Hypothalamus (tissue), 51 donors: Measurements from ENCODE around the gene SEMA5A.

Source experiments
- DNase-seq, 51 donors: peaks; one replicate each; lab custom pipeline; 2025; lab: John Stamatoyannopoulos, UW

SEMA5A gene

DNA sequence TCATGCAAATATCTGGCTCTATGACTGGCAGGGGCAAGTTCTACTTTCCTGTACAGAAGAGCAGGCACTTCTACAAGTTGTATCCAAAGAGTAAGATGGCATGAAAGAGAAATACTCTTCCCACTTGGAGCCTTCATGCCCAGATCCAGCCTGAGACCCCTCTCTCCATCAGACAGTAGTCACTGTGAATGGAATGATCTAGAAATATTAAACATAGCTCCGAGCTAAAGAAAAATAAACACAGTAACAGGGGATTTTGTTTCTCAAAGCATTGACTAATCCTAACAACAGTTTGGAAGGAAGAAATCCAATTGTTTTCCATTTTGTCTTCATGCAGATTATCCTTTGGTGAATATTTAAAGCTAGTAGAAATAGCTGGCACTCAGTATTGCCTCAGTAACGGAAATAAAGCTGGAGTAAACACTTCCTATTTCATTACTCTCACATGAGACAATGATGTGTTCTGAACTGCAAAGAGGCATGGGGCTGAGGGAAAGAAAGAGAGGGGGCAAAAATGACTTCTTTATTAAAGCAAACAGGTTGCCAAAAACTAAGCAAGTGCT, 100.0 kb downstream of the SEMA5A start:
- no peak for DNase-seq

DNA sequence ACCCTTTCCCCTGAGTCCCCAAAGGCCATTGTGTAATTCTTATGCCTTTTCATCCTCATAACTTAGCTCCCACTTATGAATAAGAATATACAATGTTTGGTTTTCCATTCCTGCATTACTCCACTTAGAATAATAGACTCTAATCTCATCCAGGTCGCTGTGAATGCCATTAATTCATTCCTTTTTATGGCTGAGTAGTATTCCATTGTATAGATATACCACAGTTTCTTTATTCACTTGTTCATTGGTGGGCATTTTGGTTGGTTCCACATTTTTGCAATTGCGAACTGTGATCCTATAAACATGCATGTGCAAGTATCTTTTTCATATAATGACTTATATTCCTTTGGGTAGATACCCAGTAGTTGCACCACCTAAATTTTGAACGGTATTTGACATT, 101.5 kb downstream of the SEMA5A start:
- DNase-seq: no peak

- no peak for DNase-seq
Observed at GRCh38 chr5:9441610-9442009, 104.3 kb downstream of the SEMA5A start.

- DNase-seq: no peak
Observed at GRCh38 chr5:9440517-9440916, 105.4 kb downstream of the SEMA5A start.

GRCh38 chr5:9439531-9440292, 106.2 kb downstream of the SEMA5A start:
- DNase-seq: no peak

DNA sequence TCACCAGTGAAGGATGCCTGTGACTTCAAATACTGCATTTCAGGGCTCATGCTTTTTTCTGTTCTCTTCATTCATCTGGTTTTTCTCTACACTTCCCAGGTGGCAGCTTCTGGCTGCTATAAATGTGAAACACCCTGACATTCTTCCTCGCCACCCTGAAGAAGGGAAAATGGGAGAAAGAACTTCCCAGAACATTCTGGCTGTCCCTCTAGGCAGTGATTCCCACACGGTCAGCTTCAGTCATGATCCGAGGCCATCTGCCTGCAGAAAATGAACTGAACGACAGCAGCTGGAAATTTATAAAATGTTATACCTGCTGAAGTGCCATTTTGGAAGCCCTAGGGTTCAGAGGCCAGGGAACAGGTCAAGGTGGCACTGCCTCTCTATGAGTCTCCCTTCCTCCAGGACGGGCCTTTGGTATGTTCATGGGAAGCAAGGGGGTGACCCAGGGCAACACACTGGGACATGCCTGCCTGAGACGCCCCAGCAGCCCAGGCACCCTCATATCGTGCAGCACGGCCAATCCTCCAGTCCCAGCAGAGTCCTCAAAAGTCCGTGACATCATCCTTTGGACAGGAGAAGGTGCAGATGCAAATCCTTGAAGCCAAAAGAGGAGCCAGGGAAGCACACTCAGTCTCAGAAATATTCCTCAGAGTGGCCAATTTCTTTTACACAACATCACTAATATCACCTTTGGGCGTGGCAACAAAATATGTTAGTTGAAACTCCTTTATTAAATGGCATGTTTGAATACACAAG, 107.1 kb downstream of the SEMA5A start:
- DNase-seq: no peak

- DNase-seq: peak in 1 of 51 donors; percentile 10
Observed at GRCh38 chr5:9437741-9438240, 108.1 kb downstream of the SEMA5A start.

DNA sequence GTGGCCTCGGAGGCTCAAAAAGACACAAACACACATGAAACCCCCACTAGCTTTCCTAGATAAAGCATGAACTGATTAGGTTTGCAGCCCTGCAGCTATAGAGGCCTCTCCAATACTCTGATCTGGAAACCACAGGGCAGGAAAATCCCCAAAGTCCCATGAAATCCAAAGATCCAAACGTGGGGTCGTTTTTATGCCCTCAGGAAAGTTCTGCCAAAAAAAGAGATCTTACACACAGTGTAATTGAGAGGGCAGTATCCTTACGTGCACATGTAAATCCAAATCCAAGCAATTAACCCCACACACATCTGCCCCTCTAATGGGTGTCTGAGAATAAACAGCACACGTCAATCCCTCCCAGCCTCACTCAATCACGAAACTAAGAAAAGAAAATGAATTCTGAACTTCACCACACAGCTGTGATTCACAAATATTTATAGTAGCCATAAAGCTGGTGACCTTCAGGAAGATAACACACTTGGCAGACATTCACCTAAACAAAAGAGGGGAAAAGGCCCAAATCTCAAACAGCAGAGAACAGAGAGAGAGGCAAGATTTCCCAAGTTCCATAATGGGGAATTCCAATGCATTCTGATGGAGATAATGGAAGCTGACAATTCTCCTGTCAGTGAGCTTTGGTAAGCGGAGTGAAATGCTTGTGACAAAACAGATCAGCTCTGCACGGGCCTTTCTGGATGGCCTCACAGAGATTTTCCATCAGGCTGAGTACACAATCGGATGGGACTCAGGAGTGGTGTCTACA, 114.2 kb downstream of the SEMA5A start:
- no peak for DNase-seq

DNA sequence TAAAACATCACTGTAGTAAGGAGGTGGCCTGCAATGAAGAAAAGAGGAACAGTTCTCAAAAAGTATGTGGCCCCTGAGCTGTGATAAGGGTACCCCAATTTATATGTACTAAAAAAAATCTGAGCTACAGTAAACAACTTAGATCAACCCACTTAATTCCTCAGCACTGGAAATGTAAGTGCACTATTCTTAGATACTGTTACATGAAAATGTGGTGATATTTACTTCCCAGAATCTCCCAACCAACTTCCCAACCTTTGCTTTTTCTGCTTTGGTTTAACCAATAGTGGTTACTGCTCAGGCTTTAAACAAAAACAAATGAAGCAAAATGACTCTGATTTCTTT, 114.8 kb downstream of the SEMA5A start:
- no peak for DNase-seq

DNA sequence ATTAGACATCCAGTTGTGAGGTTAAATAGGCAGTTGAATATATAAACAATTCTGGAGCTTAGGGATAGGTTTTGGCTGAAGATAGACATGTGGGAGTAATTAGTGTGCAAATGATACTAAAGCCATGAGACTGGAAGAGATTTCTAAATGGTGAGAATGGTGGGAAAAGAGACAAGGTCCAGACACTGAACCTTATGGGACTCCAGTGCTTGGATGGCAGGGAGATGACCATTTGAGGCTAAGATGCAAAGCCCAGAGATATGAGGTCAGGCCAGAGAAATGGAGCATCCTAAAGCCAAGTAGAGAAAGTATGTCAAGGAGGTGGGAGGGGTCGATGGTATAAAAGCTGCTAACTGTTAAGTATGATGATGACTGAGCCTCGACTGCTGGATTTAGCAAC, 115.6 kb downstream of the SEMA5A start:
- no peak for DNase-seq

DNA sequence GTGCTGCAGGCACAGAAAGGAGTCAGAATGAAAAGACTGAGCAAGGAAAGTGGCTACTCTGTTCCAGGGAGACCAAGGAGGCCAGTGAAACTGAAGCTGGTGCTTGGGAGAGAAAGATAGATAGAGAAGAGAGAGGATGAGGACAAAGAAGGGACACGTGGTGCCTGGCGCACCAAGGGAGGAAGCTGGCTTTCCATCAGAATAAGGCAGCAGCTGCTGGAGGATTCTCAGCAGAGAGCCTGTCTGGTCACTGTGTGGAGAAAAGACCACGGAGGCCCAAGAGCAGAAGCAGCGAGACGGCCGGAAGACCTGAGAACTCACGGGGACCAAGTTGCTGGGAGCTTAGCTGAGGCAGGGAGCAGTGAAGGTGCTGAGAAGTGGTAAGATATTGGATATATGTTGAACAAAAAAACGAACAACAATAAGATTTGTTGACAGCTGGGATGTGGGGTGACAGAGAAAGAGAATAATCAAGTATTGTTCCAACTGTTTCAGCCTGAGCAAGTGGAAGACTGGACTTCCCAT, 116.1 kb downstream of the SEMA5A start:
- peak in 18 of 51 donors; percentile 2 to 40 (median 18) for DNase-seq

DNA sequence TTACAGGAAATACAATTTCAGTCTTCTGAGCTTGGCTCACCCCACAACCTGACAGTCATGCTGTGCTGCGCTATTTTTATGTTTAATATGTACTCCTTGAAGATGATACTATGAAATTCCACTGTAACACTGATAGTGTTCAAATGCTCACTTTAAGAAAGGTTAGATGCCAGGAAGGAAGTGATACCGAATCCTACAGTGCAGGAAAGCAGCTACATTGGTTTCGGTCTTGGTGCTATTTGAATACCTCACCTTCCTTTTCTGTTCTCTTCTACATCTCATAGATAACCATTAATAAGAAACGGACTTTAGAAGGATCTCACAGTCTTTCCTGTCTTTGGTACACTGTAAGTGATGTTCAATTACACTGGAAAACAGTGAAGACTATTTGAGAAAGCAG, 117.6 kb downstream of the SEMA5A start:
- no peak for DNase-seq

GRCh38 chr5:9425710-9426109, 120.2 kb downstream of the SEMA5A start:
- DNase-seq: no peak

DNA sequence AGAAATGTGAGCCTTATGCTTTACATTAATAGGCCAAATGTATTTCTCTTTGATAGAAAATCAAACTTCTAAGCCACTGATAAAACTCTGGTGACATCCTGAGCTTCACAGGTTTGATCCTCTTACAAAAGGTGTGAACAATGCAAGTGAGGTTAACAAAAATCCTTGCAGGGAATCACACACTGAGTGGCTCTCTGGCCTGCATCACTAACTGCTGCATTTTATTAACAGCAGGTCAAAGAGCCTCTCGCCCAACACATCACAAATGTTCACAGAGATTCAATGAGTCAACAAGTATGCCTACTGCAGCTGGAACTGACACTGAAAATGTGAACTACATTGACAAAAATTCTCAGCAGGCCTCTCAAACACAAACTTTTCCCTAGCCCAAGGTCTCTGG, 122.3 kb downstream of the SEMA5A start:
- no peak for DNase-seq

DNA sequence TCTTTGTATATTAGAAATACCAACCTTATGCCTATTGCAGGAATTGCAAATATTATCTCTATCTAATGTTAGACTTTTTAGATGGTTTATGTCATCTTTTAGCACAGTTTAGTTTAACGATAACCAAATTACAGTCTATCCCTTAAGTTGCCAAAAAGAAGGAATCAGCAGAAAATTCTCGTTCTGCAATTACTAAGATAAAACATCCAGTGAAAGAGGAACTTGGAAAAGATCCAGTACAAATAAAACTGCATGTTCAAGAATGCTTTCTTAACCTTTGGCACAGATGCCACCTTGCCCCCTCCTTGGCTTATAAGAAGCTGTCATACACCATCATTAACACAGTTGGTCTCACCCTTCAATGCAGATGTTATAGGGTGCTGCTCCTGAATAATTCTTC, 124.0 kb downstream of the SEMA5A start:
- no peak for DNase-seq

- DNase-seq: no peak
Observed at GRCh38 chr5:9419794-9420193, 126.1 kb downstream of the SEMA5A start.

DNA sequence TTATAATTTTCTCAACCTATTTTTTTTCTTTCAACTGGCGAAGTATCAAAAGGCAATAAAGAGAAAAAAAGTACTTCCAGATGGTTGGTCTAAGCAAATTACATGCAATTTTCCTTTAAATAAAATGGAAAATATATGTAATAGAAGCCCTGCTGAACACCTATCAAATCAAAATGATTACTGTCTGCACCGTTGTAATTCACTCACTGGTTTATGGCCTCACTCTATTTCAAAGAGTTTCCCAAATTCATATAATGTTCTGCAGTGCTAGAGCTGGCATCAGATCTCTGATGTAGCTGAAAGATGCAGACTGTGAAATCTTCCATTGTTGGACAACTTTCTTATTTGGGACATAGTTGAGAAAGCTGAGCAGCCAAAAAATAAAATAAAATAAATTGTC, 130.3 kb downstream of the SEMA5A start:
- no peak for DNase-seq

GRCh38 chr5:9415091-9415490, 130.8 kb downstream of the SEMA5A start:
- DNase-seq: no peak

DNA sequence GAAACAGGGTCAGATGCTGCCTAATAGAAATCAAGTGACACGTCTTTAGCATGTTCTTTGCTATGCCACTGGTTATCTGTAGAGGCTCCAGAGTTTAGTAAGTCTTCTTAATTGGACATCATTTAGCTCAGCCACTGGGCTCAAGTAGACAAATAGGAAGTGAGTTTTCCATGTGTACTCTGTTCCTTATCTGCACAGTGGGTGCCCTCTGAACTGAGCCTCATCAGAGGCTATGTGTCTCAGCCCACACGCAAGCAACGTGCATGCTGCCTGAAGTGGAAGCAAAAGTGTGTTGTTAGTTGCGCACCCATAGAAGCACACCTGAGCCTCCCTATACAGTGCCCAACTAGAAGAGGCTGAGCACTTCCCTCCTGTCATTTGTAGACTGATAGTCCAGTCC, 134.7 kb downstream of the SEMA5A start:
- no peak for DNase-seq

DNA sequence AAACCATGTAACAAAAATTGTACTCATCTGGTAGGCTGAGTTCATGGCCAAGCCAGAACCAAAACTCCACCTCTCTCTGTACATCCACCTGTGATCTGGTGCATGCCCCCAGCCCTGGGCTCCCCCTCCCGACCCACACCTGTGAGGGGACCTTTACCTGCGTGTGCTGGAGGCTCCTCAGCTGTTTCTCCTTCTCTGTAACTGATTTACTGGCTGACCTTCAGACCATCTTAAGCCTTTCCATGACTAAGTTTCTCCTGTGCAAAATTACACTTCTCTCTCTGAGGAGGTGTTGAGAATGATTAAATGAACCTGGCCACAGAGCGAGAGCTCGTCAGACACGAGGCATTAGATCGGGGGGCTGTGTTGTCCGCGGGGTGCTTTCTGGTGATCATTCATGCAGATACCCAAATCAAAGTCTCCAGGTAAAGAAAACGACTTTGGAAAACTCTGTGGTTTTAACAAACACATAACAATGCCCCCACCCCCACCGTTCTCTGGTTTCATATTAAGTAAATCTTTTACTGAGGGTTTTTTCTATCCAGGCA, 136.4 kb downstream of the SEMA5A start:
- no peak for DNase-seq

DNA sequence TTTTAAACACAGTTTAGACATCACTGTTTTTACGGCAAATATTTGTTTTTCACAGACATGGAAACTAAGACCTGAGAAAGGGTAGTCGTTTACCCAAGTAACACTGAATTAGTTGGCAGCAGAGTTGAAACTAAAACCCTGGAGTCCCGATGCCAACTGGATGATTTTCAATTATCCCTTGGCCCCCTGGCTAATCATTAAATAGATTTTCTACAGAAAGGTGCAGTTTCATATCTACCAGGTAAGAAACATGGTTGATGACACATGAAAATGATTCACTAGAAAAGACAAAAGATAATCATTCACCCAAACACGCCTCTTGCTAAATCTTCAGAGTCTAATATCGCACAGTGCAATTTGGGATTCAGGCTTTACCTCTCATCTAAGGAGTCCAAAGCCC, 136.9 kb downstream of the SEMA5A start:
- DNase-seq: no peak
